OCI-LY1 (cell line): ENCODE data around the gene MARK2.
"Not testable (repeated sequence)": the region's sequence is repeated elsewhere in the genome, so short reads cannot be mapped to it uniquely, and the experiment has no call there.

ENCODE experiments used
- H2AFZ ChIP-seq: fragments of 200-600 bp; sonication (generic), shearing (Covaris generic); 2 replicates; pipeline ENCODE4 v1.6.0; 2014; ENCODE audit warnings: antibody characterized with exemption, mild to moderate bottlenecking, low read length
- H3F3A ChIP-seq: fragments of 200-600 bp; sonication (generic), shearing (Covaris generic); 2 replicates; pipeline ENCODE4 v1.6.0; 2014; ENCODE audit warnings: mild to moderate bottlenecking, antibody characterized with exemption, low read length, moderate library complexity; ENCODE audit not compliant: insufficient read depth
- H3K27ac ChIP-seq: fragments of 200-600 bp; sonication (generic); 2 replicates; pipeline ENCODE4 v1.5.1; 2014; ENCODE audit warnings: low read length, mixed run types, mild to moderate bottlenecking, low read depth; ENCODE audit not compliant: poor library complexity, severe bottlenecking
- H3K27me3 ChIP-seq: fragments of 200-600 bp; sonication (generic); 2 replicates; pipeline ENCODE4 v1.6.0; 2014; ENCODE audit warnings: antibody characterized with exemption, mild to moderate bottlenecking, low read length, moderate library complexity; ENCODE audit not compliant: insufficient read depth
- H3K36me3 ChIP-seq: fragments of 200-600 bp; sonication (generic); 2 replicates; pipeline ENCODE4 v1.6.1; 2014; ENCODE audit warnings: mild to moderate bottlenecking, antibody characterized with exemption, low read length, moderate library complexity, mixed read lengths; ENCODE audit not compliant: insufficient read depth
- H3K4me1 ChIP-seq: fragments of 200-600 bp; sonication (generic); 2 replicates; pipeline ENCODE4 v1.5.1; 2014; ENCODE audit warnings: mild to moderate bottlenecking, low read length, moderate library complexity; ENCODE audit not compliant: insufficient read depth, severe bottlenecking
- H3K4me2 ChIP-seq: fragments of 200-600 bp; sonication (generic), shearing (Covaris generic); 2 replicates; pipeline ENCODE4 v1.6.1; 2014; ENCODE audit warnings: low read length
- H3K4me3 ChIP-seq: fragments of 200-600 bp; sonication (generic); 2 replicates; pipeline ENCODE4 v1.5.1; 2014; ENCODE audit warnings: low read length, low read depth, mild to moderate bottlenecking, mixed read lengths; ENCODE audit not compliant: poor library complexity, severe bottlenecking
- H3K79me2 ChIP-seq: fragments of 200-600 bp; shearing (Covaris generic); 2 replicates; pipeline ENCODE4 v1.6.1; 2016; ENCODE audit warnings: mixed run types, low read length, mixed read lengths; ENCODE audit not compliant: insufficient read depth
- H3K9ac ChIP-seq: fragments of 200-600 bp; sonication (generic), shearing (Covaris generic); 2 replicates; pipeline ENCODE4 v1.6.1; 2014; ENCODE audit warnings: mild to moderate bottlenecking, low read length, mixed read lengths
- H3K9me2 ChIP-seq: fragments of 200-600 bp; sonication (generic), shearing (Covaris generic); 2 replicates; pipeline ENCODE4 v1.6.1; 2014; ENCODE audit warnings: low read depth, mild to moderate bottlenecking, low read length, mixed read lengths
- H3K9me3 ChIP-seq: fragments of 200-600 bp; shearing (Covaris generic); 2 replicates; pipeline ENCODE4 v1.6.1; 2014; ENCODE audit warnings: low read length, mixed read lengths
- H4K20me1 ChIP-seq: fragments of 200-600 bp; sonication (generic), shearing (Covaris generic); 2 replicates; pipeline ENCODE4 v1.6.0; 2016; ENCODE audit warnings: mild to moderate bottlenecking, low read length; ENCODE audit not compliant: insufficient read depth
- EZH2 ChIP-seq: fragments of 200-600 bp; sonication (generic), shearing (Covaris generic); IDR thresholded peaks from 2 replicates; pipeline ENCODE4 v1.8.0; 2017; ENCODE audit warnings: borderline replicate concordance, mixed run types, mild to moderate bottlenecking, antibody characterized with exemption, low read length, moderate library complexity, mixed read lengths
- TF ChIP-seq, protein P1 (sequence below): fragments of 200-600 bp; sonication (generic), shearing (Covaris generic); IDR thresholded peaks from 2 replicates; pipeline ENCODE4 v1.5.1; 2017; ENCODE audit warnings: mild to moderate bottlenecking, antibody characterized with exemption, low read length, moderate library complexity, mixed read lengths

Gene MARK2

DNA sequence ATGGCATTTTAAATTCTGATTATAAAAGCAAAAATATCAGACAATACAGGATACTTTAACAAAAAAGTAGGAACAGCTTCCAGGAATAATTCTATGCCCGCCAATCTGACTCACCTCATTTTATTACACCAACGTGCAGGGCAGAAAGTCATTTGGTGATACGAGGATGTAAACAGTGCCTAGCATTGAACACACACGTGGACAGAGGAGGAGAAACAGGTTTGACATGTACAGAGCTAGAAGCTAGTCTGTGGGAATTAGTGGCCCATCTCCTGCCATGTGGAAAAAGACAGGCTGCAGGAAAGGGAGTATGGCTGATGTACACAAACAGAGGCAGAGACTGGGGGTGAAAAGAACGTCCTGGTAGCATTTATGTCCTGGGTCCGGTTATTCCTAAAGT lies 34.7 kb upstream of the MARK2 start:
- Histone ChIP-seq H3K4me3 (no peak overlapping the region), H3K9me3 (no peaks in the 10 kb centered on the region), H3K36me3 (no peaks in the 10 kb centered on the region), H4K20me1 (no peaks in the 10 kb centered on the region), H3K4me1 (peaks cover 5% of the 10 kb centered on the region), H3K9me2 (no peaks in the 10 kb centered on the region), H3F3A (no peaks in the 10 kb centered on the region), H3K9ac (no peak overlapping the region), H3K27ac (no peak overlapping the region), H3K27me3 (0 out of 2 replicates have a peak, but pooled peaks cover 6% of the 10 kb centered on the region), H3K4me2 (no peak overlapping the region), H3K79me2 (no peaks in the 10 kb centered on the region), H2AFZ (no peak overlapping the region)
- no peak for TF ChIP-seq EZH2
- TF ChIP-seq, protein P1, sequence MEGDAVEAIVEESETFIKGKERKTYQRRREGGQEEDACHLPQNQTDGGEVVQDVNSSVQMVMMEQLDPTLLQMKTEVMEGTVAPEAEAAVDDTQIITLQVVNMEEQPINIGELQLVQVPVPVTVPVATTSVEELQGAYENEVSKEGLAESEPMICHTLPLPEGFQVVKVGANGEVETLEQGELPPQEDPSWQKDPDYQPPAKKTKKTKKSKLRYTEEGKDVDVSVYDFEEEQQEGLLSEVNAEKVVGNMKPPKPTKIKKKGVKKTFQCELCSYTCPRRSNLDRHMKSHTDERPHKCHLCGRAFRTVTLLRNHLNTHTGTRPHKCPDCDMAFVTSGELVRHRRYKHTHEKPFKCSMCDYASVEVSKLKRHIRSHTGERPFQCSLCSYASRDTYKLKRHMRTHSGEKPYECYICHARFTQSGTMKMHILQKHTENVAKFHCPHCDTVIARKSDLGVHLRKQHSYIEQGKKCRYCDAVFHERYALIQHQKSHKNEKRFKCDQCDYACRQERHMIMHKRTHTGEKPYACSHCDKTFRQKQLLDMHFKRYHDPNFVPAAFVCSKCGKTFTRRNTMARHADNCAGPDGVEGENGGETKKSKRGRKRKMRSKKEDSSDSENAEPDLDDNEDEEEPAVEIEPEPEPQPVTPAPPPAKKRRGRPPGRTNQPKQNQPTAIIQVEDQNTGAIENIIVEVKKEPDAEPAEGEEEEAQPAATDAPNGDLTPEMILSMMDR: no peak

DNA sequence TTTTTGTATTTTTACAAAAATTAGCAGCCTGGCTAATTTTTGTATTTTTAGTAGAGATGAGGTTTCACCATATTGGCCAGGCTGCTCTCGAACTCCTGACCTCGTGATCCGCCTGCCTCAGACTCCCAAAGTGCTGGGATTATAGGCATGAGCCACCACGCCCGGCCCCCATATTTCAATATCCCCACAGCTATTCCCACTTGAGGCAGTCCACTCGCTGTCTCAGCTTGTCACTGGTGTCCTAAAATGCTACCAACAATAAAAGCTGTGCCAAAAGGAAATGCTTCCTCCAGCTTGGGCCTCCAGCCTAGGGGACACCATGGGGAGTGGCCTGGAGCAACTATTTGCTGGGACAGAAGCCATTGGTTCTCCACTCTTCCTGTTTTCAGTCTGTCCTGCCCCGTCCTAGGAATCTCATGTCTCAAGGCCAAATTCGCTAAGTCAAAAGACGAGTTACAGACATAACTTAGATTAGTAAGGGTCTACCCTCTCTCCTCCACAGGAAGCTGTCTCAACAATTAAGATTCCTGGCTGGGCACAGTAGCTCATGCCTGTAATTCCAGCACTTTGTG lies 33.0 kb upstream of the MARK2 start:
- H3K9me3 ChIP-seq: no peaks in the 10 kb centered on the region
- H3K4me1 ChIP-seq: peaks cover 5% of the 10 kb centered on the region
- no peaks in the 10 kb centered on the region for H3K79me2 ChIP-seq
- TF ChIP-seq EZH2: no peak
- TF ChIP-seq, protein P1: no peak
- no peak overlapping the region for H3K4me3 ChIP-seq
- no peak overlapping the region for H3K9ac ChIP-seq
- no peaks in the 10 kb centered on the region for H3F3A ChIP-seq
- H3K9me2 ChIP-seq: no peaks in the 10 kb centered on the region
- no peak overlapping the region for H2AFZ ChIP-seq
- no peaks in the 10 kb centered on the region for H3K36me3 ChIP-seq
- no peak overlapping the region for H3K4me2 ChIP-seq
- H3K27ac ChIP-seq: no peak overlapping the region
- no peaks in the 10 kb centered on the region for H4K20me1 ChIP-seq
- H3K27me3 ChIP-seq: 0 out of 2 replicates have a peak, but pooled peaks cover 5% of the 10 kb centered on the region

DNA sequence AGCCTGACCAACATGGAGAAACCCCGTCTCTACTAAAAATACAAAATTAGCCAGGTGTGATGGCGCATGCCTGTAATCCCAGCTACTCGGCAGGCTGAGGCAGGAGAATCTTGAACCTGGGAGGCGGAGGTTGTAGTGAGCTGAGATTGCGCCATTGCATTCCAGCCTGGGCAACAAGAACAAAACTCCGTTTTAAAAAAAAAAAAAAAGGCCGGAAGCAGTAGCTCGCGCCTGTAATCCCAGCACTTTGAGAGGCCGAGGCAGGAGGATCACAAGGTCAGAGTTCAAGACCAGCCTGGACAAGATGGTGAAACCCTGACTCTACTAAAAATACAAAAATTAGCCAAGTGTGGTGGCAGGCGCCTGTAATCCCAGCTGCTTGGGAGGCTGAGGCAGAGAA lies 28.5 kb upstream of the MARK2 start:
- not testable (repeated sequence) for H3K9me3 ChIP-seq, H3K9me2 ChIP-seq, H3K27me3 ChIP-seq, H3K9ac ChIP-seq, H3K27ac ChIP-seq, H3K36me3 ChIP-seq, H3F3A ChIP-seq, H2AFZ ChIP-seq, H3K4me3 ChIP-seq, H4K20me1 ChIP-seq, H3K4me2 ChIP-seq
- Histone ChIP-seq H3K79me2 (peaks cover 13% of the 10 kb centered on the region), H3K4me1 (peaks cover 17% of the 10 kb centered on the region)

DNA sequence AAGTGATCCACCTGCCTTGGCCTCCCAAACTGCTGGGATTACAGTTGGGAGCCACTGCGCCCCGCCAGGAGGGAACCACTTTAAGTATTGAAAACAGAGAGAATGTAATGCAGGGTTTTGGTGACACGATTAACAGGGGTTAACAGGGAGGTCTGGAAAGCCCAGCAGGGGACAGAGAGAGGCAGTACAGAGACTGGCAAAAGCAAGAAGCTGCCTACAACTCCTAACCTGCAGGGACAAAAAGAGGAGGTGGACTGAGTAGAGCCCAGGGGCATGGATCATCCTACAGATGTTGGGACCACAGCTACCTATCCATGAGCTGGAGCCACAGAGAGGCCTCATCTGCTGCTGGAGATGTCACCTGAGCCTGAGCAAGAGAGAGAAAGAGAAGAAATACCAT lies 27.4 kb upstream of the MARK2 start:
- Histone ChIP-seq H3F3A (no peaks in the 10 kb centered on the region), H3K4me2 (no peak overlapping the region), H3K4me3 (no peak overlapping the region), H3K79me2 (peaks cover 23% of the 10 kb centered on the region), H3K27me3 (no peaks in the 10 kb centered on the region), H3K9me2 (no peaks in the 10 kb centered on the region), H3K4me1 (peaks cover 18% of the 10 kb centered on the region), H2AFZ (no peak overlapping the region), H4K20me1 (no peaks in the 10 kb centered on the region), H3K36me3 (peaks cover 19% of the 10 kb centered on the region), H3K9me3 (no peaks in the 10 kb centered on the region), H3K9ac (no peak overlapping the region), H3K27ac (no peak overlapping the region)
- no peak for TF ChIP-seq EZH2
- TF ChIP-seq, protein P1: no peak
